SW 1271 (cell line): ENCODE results near the gene BAD.
A peak's percentile ranks its signal among the peaks of the same experiment; 100 is the strongest.

Experiments
- DNase-seq, 2 experiments: peaks; one replicate each; lab custom pipeline; 2025; lab: John Stamatoyannopoulos, UW

BAD gene

DNA sequence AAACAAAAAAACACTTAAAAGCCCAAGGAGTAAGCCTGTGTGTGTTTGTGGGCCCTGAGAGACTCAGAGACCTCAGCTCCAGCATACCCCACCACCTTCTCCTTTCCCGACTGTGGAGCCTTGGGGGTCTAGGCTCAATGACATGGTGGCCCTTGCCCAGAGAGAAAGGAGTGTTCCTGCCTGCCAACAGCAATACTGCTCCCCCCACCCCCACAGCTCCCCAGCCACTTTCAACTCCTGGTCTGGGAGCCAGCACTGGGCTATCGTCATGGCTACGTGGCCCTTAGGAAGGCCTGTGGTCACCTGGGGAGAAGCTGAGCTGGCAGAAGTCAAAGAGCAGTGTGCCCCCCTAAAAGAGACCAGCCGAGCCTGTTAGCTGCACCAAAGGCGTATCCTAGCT, 40.4 kb downstream of the BAD start:
- DNase-seq: no peak

DNA sequence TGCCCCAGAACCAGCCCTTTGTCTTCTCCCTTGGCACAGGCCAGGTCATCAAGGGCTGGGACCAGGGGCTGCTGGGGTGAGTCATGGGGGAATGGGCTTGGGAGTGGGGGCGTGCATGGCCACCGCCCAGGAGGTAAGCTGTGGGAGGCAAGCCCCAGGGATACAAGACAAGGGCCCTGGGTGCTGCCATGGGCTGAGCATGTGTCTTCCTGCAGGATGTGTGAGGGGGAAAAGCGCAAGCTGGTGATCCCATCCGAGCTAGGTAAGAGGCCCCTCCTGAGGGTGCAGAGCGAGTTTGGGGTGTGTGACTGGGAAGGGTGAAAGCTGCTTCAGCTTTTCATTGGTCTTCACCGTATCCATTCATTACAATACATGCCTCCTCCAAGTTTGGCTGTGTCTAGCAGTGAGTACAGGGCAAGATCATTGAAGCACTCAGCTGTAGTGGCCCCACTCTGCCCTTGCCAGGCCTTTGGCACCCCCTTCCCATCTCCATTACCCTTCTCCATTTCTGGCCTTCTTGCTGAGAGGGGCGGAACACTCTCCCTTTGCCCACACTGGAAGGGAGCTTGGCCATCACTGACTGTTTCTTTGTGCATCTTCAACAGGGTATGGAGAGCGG, 41.1 kb downstream of the BAD start:
- DNase-seq: no peak

- peak in 1 of 2 experiments; percentile 52 for DNase-seq
Measured at GRCh38 chr11:64241491-64242374, 42.7 kb downstream of the BAD start.

DNA sequence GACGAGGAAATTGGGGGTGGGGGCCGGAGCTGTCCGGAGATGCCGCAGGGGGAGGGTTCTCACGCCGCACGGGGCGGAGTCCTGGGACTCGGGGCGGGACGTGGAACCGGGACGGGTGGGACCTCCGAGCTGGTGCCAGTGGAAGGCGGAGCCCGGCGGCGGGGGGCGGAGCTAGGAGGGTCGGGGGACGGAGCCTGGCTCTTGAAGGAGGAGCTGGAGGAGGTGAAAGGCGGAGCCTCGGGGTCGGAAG, 43.3 kb downstream of the BAD start:
- peak; percentile 91 to 95 for DNase-seq

- peak; percentile 87 to 90 for DNase-seq
Measured at GRCh38 chr11:64240435-64241240, 43.8 kb downstream of the BAD start, which contains the start of gene FKBP2. Gene FKBP2, plus strand, starts transcription at chr11:64241095. Its CDS starts 1,293 bp downstream, at chr11:64242388.

DNA sequence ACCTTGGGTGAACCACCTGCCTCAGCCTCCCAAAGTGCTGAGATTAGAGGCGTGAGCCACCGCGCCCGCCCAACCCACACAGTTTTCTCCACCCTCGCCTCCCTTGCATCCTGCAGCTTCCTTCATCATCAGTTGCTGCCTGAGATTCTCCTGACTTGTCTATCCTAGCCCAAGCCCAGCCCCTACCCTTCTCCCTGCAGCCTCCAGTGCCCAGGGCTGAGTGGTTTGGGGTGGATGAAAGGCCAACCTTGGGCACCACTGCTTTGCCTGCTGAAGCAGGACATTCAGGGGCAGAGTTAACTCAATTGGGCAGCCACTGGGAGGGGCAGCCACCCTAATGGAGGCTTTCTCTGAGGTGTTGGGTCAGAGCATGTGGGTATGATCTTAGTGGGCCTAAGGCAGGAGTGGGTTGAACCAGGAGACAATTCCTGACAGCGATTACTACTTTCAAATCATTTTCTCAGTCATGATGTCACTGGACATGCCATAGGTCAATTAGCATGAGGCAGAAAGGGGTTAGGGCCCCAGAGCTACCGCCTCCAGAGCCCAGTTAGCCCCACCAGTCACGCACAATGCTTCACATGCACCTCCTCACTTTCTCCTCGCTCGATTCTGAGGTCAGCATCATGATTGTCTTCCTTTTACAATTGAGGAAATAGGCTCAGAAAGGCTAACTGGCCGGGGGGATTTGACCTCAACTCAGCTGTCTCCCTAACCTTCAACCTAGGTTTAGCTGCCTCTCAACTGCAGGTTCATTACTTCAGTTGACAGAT, 44.6 kb downstream of the BAD start:
- DNase-seq: no peak

DNA sequence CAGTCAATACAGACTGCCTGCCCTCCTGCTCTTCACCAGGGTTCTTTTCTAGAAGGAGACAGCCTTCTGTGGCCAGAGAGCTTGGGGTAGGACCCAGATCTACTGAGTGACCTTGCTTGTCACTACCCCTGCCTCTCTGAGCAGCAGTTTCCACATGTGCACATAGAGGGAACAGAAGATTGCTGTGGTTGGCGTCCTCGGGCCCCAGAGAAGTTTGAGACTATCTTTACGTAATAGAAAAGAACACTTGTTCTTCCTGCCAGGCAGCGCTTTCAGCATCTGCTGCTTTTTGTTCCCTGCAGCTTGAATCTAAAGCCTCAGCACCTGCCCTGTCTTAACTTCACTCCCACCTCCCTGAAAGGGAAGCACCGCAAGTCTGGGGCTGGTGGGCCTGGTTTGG, 45.5 kb downstream of the BAD start:
- DNase-seq: no peak

- DNase-seq: no peak
Measured at GRCh38 chr11:64238076-64238475, 46.4 kb downstream of the BAD start.

GRCh38 chr11:64237484-64237951, 46.9 kb downstream of the BAD start:
- DNase-seq: no peak

DNA sequence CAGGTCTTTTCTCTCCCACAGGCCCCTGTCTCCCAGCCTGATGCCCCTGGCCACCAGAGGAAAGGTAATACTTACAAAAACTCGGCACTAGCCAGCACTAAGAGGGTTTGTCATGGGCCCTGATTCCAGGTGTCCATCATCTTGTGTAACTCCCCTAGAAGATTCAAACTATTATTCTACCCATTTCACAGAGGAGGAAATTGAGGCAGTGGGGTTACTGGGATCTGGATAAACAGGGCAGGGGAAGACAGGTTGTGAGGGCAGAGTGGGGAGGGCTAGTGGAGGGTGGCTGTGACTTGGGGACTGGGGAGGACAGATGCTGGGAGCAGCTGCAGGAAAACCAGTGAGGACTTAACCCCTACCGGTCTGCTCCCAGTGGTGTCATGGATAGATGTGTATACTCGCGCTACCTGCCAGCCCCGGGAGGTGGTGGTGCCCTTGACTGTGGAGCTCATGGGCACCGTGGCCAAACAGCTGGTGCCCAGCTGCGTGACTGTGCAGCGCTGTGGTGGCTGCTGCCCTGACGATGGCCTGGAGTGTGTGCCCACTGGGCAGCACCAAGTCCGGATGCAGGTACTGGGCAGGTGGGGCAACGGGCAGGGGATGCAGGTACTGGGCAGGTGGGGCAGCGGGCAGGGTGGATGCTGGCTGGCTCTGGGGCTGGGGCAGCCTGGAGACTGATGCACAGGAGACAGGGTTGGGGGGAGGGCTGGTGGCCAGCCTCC, 48.9 kb downstream of the BAD start:
- DNase-seq: no peak

DNA sequence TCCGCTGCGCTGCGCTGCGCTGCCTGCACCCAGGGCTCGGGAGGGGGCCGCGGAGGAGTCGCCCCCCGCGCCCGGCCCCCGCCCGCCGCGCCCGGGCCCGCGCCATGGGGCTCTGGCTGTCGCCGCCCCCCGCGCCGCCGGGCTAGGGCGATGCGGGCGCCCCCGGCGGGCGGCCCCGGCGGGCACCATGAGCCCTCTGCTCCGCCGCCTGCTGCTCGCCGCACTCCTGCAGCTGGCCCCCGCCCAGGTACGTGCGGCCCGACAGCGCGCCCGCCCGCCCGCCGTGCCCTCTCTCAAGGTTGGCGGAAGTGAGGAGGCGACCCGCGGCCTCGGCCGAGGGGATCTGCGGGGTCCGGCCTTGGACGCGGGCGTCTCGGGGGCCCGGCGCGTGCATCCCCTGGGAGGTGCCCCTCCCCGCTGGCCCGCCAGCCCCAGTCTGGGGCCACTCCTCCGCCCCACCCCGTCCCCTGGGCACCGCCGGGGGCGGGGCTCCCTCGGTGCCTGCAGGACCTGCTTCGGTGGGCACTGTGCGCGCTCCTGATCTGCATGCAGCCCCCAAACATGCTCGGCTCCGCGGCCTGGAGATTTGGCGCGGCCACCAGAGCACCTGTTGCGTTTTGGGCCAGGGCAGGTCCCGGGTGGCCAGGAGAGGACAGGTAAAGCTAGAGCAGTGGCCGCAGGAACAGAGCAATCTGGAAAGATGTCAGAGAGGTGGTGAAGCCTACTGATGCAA, 49.7 kb downstream of the BAD start:
- DNase-seq: peak in 1 of 2 experiments; percentile 33

DNA sequence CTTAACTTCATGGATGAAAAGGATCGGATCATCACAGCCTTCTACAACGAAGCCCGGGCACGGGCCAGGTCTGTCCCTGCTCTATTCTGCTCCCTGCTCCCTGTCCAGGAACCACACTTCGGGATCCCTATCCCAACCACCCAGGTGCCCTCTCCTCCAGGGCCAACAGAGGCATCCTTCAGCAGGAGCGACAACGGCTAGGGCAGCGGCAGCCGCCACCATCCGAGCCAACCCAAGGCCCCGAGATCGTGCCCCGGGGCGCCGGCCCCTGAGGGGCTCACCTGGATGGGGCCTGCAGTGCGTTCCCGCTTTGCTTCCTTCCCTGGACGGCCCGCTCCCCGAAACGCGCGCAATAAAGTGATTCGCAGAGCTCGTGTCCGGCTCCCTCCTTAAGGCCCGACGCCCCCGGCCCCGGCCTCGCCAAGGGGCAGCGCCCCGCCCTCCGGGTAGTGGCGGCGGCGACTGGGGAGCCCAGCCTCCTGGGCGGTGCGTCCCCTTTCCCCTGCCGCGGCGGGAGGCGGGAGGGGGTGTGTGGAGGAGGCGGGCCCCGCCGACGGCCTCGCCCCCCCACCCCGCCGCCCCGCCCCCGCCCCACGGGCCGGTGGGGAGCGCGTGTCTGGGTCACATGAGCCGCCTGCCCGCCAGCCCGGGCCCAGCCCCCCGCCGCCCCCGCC, 50.4 kb downstream of the BAD start, which contains the start of gene VEGFB:
Gene VEGFB, plus strand, starts transcription at position 672 of the 674 bp plus-strand sequence. CDS start 250 bp downstream, outside the sequence.
- peak in 1 of 2 experiments; percentile 37 for DNase-seq

- DNase-seq: no peak
Measured at GRCh38 chr11:64232967-64233315, 51.5 kb downstream of the BAD start.

DNA sequence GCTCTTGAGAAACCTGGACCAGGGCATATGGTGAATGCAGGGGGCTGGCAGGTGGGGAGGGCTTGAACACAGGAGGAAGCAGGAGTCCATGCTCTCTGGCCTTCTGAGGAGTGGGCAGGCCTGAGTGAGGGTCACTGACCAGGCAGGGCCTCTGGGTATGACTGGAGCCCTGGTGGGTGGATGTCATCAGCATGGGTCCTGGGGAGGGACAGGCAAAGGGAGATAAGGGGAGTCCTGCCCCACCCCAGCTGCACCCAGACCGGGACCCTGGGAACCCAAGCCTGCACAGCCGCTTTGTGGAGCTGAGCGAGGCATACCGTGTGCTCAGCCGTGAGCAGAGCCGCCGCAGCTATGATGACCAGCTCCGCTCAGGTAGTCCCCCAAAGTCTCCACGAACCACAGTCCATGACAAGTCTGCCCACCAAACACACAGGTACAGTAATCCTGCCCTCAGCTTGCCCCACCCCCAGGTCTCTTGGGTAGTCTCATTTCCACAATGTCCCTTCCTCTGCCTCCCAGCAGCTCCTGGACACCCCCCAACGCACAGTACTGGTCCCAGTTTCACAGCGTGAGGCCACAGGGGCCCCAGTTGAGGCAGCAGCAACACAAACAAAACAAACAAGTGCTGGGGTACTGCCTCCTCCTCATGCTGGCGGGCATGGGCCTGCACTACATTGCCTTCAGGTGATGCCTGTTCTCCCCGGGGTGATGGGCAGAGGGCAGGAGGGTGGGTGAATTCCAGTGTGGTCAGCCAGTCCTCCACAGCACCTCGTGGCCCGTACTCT, 52.1 kb downstream of the BAD start:
- DNase-seq: no peak

- DNase-seq: no peak
Measured at GRCh38 chr11:64231546-64231945, 52.9 kb downstream of the BAD start.

DNA sequence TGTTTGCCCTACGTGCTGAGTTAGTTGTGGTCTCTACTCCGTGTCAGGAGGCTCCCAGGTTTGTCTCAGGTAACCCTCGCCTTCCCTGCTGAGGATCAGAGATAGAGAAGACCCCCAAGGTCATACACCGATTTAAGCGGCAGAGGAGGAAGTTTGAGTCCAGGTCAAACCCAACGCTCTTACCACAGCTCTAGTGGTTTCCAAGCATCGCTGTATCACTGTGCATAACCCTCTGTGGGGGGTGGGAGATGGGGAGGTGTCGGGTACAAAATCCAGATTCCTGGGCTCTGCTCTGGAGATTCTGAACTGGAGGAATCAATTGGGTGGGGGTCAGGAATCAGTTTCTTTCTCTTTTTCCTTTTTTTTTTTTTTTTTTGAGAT, 53.5 kb downstream of the BAD start:
- no peak for DNase-seq

DNA sequence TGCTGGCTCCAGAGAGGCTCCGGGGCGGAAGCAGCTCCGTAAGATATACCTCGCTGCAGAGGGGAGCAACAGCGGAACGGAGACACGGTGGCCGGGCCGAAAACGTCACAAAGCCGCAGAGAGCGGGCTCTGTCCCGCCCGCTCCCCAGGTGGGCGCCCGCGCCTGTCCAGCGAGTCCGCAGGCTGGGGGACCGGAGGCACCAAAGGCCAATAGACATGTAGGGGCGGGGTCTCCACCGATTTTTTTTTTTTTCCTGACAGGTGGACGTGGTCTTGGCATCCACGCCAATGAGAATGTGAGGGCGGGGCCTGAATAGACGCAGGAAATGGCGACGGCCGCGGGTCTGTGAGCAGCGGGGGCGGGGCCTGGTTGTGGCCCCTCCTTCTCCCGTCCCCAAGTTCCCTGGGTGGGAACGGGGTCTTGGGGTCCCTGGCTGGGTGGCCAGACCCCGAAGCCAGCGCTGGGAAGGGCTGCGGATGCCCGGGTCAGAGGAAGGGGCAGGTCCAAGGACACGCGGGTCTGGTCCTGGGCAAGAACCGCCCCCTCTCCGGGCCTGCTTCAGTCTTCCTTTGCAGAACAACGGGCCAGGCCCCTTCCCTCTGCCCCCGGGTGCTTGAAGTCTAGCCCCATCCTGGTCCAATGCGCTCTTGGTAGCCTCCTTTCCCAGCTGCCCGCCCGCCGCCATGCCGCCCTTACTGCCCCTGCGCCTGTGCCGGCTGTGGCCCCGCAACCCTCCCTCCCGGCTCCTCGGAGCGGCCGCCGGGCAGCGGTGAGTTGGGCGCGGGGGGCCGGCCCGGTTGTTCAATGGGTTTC, 54.1 kb downstream of the BAD start, which contains the start of gene DNAJC4:
Gene DNAJC4, plus strand, starts transcription at position 378 of the 814 bp plus-strand sequence. Its CDS starts 307 bp downstream, at position 685.
- DNase-seq: peak; percentile 86 to 87

DNA sequence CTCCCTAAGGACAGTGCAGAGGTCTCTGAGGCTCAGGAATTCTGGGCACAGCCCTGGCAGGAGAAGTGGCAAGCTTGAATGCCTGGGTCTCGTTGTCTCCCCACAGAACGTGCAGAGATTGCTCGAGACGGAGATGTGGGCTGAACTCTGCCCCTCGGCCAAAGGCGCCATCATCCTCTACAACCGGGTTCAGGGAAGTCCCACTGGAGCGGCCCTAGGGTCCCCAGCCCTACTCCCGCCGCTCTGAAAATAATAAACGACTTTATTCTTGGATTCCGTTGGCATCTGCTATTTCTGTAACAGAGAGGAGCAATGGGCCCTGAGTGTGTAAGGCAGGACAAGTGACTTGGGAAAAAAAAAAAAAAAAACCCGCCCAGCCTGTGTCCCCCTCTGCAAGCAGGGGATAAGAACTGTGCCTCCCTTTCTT, 54.7 kb downstream of the BAD start:
- DNase-seq: no peak
